Epithelial cell of esophagus (primary cell): ENCODE measurements around the gene ARHGAP26.

Source experiments
- DNase-seq: peaks from one replicate; pipeline ENCODE4 v3.0.0; 2010; ENCODE audit warnings: low read depth
- H3K4me3 ChIP-seq: 2 replicates; pipeline ENCODE4 v1.5.1; 2011; ENCODE audit warnings: mild to moderate bottlenecking, low read length, control low read depth
- TF ChIP-seq, protein P1 (sequence below): IDR thresholded peaks from 2 replicates; pipeline ENCODE4 v1.5.1; 2011; ENCODE audit warnings: low read depth, mild to moderate bottlenecking, low read length, control low read depth, inconsistent platforms; ENCODE audit not compliant: insufficient read depth; ENCODE audit errors: missing control alignments

The ARHGAP26 gene

DNA sequence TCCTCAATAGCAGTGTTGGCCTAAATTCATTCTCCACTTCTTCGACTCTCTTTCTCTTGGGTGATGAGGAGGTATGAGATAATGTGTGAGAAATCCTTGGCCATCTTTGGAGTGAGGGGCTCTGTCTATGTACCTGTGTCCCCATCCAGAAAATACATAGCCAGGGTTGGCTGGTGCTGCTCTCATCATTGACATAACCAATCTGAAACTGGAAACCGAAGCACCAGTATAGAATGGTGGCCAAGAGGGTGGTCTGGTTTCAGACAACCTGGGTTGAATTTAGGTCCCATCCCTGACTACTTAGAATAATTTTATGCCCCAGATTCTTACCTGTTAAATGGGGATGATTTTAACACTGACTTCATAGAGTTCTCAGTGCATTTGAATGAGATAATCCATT lies 208.1 kb downstream of the ARHGAP26 start:
- no peak for DNase-seq
- TF ChIP-seq, protein P1, sequence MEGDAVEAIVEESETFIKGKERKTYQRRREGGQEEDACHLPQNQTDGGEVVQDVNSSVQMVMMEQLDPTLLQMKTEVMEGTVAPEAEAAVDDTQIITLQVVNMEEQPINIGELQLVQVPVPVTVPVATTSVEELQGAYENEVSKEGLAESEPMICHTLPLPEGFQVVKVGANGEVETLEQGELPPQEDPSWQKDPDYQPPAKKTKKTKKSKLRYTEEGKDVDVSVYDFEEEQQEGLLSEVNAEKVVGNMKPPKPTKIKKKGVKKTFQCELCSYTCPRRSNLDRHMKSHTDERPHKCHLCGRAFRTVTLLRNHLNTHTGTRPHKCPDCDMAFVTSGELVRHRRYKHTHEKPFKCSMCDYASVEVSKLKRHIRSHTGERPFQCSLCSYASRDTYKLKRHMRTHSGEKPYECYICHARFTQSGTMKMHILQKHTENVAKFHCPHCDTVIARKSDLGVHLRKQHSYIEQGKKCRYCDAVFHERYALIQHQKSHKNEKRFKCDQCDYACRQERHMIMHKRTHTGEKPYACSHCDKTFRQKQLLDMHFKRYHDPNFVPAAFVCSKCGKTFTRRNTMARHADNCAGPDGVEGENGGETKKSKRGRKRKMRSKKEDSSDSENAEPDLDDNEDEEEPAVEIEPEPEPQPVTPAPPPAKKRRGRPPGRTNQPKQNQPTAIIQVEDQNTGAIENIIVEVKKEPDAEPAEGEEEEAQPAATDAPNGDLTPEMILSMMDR: no peak
- no peak overlapping the region for H3K4me3 ChIP-seq

DNA sequence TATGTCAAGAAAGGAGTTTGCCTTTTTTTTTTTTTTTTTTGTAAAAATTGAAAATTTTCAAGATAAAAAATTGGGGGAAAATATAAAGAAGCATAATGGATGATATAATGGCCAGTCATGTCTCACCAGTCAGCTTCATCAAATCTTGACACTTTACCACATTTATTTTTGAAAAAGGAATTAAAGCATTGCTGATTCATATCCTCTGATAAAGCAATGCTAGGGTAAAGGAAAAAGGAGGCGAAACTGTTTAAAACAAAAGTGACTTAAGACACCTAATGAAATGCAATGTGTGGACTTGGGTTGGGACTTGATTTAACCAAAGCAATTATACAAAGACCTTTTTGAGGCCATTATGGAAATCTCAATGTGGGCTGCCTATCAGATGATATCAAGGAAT lies 208.5 kb downstream of the ARHGAP26 start:
- no peak overlapping the region for H3K4me3 ChIP-seq
- peak; percentile 18 for DNase-seq
- TF ChIP-seq, protein P1: no peak

DNA sequence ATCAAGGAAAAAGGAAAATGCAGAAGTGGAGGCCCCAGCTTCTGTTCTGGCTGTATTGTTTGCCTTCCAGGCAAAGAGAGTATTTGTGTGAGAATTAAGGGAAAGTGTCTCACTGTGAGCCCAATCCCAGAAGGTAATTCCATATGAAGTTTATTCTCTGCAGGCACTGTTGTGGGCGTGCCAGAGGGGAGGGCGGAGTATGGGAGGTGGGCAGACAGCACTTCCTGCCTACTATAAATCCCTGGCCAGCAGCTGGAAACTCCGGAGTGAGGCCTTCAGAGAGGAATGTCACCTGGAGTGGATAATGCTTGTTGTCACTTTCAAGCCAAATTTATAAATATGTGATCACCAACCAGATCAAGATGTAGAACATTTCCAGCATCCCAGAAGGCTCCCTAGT lies 209.5 kb downstream of the ARHGAP26 start:
- TF ChIP-seq, protein P1: no peak
- peak; percentile 24 for DNase-seq
- H3K4me3 ChIP-seq: no peak overlapping the region

DNA sequence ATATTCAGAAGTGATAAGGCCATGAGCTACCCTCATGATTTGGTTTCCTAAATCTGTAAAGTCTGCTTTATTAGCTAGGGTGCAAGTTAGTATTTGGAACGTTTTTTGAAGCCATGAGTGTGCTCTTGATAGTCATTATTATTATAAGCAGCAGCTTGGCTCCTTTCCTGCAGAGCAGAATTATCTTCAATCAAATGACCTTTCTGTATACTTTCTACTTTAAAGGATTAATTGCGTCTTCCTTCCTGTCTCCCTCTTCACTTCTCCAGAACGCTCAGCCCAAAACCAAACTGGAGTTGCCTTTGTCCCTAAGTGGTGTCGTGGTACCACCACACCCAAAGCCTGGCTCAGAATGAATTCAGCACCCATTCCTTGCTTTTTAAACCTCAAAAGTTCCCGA lies 211.3 kb downstream of the ARHGAP26 start:
- no peak for DNase-seq
- TF ChIP-seq, protein P1: no peak
- no peak overlapping the region for H3K4me3 ChIP-seq

DNA sequence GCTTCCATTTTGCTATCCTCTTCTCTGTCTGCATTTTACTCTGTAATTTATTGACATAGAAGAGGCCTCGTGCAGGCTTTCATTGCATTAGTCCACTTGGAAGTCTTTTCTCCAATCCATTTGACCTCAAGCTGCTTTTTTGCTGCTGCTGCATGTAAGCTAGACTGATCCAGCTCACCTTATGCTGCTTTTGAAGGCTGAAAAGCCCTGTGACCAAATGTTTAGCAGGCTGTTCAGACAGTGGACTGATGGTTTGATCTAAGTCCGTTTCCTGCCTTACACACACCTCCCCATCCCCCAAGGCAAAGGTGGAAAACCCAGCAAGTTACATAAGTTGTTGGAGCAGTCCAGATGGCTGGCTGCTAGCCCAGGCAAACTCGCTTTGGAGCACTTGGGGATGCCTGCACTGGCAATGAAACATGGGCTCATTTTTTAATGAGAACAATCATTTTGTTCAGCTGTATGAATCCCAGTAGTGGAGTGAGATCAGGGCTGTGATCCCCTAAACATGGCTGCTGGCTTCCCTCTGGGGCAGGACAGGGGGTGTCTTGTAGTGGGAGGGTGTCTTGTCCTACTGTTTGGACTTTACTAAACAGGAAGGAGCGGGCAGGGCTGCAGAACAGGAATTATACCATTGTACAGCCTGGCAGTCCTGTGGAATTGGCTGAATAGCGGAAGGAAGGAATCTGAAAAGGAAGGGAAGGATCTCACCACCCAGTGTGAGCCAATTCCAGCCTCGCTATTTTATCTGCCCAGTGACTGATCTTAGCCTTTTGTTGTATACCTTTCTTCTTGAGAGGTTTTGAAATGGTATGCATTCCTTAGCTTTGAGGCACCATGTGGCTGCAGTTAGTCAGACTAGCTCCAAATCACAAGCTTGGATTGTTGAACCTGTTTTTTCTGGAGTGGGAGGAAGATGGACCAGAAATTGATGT lies 212.0 kb downstream of the ARHGAP26 start:
- DNase-seq: peak; percentile 97
- H3K4me3 ChIP-seq: no peak overlapping the region
- TF ChIP-seq, protein P1: no peak

DNA sequence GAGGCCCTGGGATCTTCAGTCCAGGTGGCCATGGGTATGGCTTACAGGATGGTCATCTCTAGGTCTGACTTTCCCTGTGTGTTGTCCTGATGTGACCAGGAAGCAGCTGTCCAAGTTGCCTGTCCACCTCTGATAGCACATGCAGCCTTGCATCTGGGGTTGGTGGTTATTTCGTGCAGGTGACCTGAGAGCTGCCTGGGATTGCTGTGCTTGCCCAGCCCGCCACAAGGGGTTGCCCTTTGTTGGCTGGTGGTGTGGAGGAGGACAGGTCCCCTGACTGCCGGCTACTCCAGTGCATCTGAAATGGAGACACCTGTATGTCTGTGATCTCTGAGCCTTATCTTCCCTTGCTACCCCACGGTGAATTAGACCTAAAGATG lies 212.6 kb downstream of the ARHGAP26 start:
- no peak overlapping the region for H3K4me3 ChIP-seq
- TF ChIP-seq, protein P1: no peak
- DNase-seq: no peak

DNA sequence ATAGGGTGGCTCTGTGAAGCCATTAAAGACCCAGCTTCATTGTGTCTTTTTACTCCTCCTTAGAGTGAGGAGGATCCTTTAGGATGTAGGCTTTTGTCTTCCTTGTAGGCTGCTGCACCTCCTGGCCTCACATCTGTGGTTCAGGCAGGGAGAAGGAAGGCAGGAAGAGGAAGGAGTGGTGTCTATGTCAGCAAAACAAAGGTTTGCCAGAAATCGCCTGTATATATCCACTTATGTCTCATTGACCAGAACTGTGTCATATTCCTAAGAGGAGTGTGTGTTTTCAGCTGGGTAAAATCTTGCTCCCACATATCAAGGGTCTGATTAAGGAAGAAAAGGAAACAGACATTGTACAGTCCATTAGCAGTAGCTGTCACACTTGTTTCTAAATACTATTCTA lies 213.8 kb downstream of the ARHGAP26 start:
- TF ChIP-seq, protein P1: no peak
- DNase-seq: peak; percentile 20
- H3K4me3 ChIP-seq: no peak overlapping the region
